Omental fat pad (tissue), 4 donors: Measurements from ENCODE around the gene ELMOD3. TPM values are rescaled to one million over a fixed set of nuclear protein-coding genes. Genes with fewer than 3 reads are reported as not detected.
A peak's percentile ranks its signal among the peaks of the same experiment; 100 is the strongest.
"Not testable (repeated sequence)": the region's sequence is repeated elsewhere in the genome, so short reads cannot be mapped to it uniquely, and the experiment has no call there.

Experiments
- ATAC-seq: fragments of 150-250 bp; one replicate; pipeline ENCODE4 v1.9.1; 2016; ENCODE audit warnings: mild to moderate bottlenecking, moderate library complexity; ENCODE audit not compliant: low FRiP score
- DNase-seq: peaks from one replicate; pipeline ENCODE4 v3.0.0-alpha.2; 2019; ENCODE audit warnings: low spot score
- CTCF ChIP-seq, 3 donors: fragments of 450-650 bp; IDR thresholded peaks; one replicate each; pipeline ENCODE4 v1.5.1; 2016 to 2017; ENCODE audit warnings: antibody characterized with exemption in 3 of 3, mild to moderate bottlenecking in 3 of 3, moderate library complexity in 2 of 3
- total RNA-seq, 4 donors: library from RNA; depleted of rRNA; stranded (reverse); fragments of >200 nt; gene quantifications; one replicate each; pipeline ENCODE4 v1.1.0, GENCODE V29; 2016

Gene ELMOD3
- total RNA-seq, 4 donors from 2014 or later, result 42.2 to 83.8 (median 67.9) TPM

- DNase-seq (no peak), ATAC-seq (no peak)
- TF ChIP-seq CTCF (IDR thresholded peaks at IDR 0.05), result no peak
These were observed 10.1 kb upstream of the ELMOD3 start for GRCh38 chr2:85344356-85344954.

GRCh38 chr2:85347599-85347998 lies 7.0 kb upstream of the ELMOD3 start:
- DNase-seq, result no peak
- no peak for ATAC-seq
- TF ChIP-seq CTCF (IDR thresholded peaks at IDR 0.05), result no peak

GRCh38 chr2:85353876-85354285 lies 688 bp upstream of the ELMOD3 start:
- no peak for DNase-seq
- no peak for TF ChIP-seq CTCF (IDR thresholded peaks at IDR 0.05)
- peak; percentile 42 for ATAC-seq

GRCh38 chr2:85355073-85355410 lies 473 bp downstream of the ELMOD3 start:
- ATAC-seq (no peak), DNase-seq (no peak)
- no peak for TF ChIP-seq CTCF (IDR thresholded peaks at IDR 0.05)

- no peak for ATAC-seq
- DNase-seq, result no peak
- TF ChIP-seq CTCF (IDR thresholded peaks at IDR 0.05), result no peak
These were observed 952 bp downstream of the ELMOD3 start for GRCh38 chr2:85355521-85355920.

GRCh38 chr2:85356186-85356585 lies 1.6 kb downstream of the ELMOD3 start:
- DNase-seq, result no peak
- TF ChIP-seq CTCF (IDR thresholded peaks at IDR 0.05), result no peak
- ATAC-seq, result no peak

GRCh38 chr2:85357736-85358135 lies 3.2 kb downstream of the ELMOD3 start:
- no peak for TF ChIP-seq CTCF (IDR thresholded peaks at IDR 0.05)
- DNase-seq, result no peak

GRCh38 chr2:85362653-85363387 lies 8.3 kb downstream of the ELMOD3 start:
- DNase-seq, ATAC-seq: not testable (repeated sequence)

More at GRCh38 chr2:85357736-85358135, 3.2 kb downstream of the ELMOD3 start:
- peak; percentile 9 for ATAC-seq
